Neuronal stem cell (in vitro differentiated cells): ENCODE measurements around the gene SERTAD3.

Source experiments
- DNase-seq: peaks from one replicate; pipeline ENCODE4 v3.0.0-alpha.2; 2013; ENCODE audit warnings: low spot score
- H2AFZ ChIP-seq: one replicate; pipeline ENCODE4 v1.6.1; 2013; ENCODE audit warnings: mild to moderate bottlenecking, low read length, inconsistent platforms
- H2AK5ac ChIP-seq: 2 replicates; pipeline ENCODE4 v1.6.1; 2013; ENCODE audit warnings: low read depth, mild to moderate bottlenecking, inconsistent platforms, low read length, moderate library complexity, mixed read lengths
- H2BK120ac ChIP-seq: 2 replicates; pipeline ENCODE4 v1.6.1; 2013; ENCODE audit warnings: low read depth, mild to moderate bottlenecking, inconsistent platforms, low read length, moderate library complexity, mixed read lengths
- H2BK12ac ChIP-seq: one replicate; pipeline ENCODE4 v1.6.1; 2013; ENCODE audit warnings: low read length, inconsistent platforms
- H2BK15ac ChIP-seq: 2 replicates; pipeline ENCODE4 v1.6.1; 2013; ENCODE audit warnings: mild to moderate bottlenecking, low read length, inconsistent platforms, mixed read lengths
- H2BK5ac ChIP-seq: one replicate; pipeline ENCODE4 v1.6.1; 2013; ENCODE audit warnings: inconsistent platforms, mild to moderate bottlenecking, low read length, moderate library complexity
- H3K14ac ChIP-seq: one replicate; pipeline ENCODE4 v1.6.1; 2013; ENCODE audit warnings: low read length, inconsistent platforms
- H3K18ac ChIP-seq: 2 replicates; pipeline ENCODE4 v1.6.1; 2013; ENCODE audit warnings: low read length, inconsistent platforms
- H3K23ac ChIP-seq: 2 replicates; pipeline ENCODE4 v1.6.1; 2013; ENCODE audit warnings: low read depth, mild to moderate bottlenecking, mixed read lengths, low read length, inconsistent platforms; ENCODE audit not compliant: poor library complexity
- H3K27ac ChIP-seq: replicated peaks from 3 replicates; pipeline ENCODE4 v1.5.1; 2013; ENCODE audit warnings: low read length, inconsistent platforms
- H3K27me3 ChIP-seq, 3 experiments: 2 replicates each; pipeline ENCODE4 v1.6.1; 2013; ENCODE audit warnings: low read length in 3 of 3, mild to moderate bottlenecking in 2 of 3, inconsistent platforms in 1 of 3, low read depth in 1 of 3, mixed read lengths in 1 of 3, moderate library complexity in 1 of 3; ENCODE audit not compliant: control insufficient read depth in 3 of 3, insufficient read depth in 3 of 3
- H3K36me3 ChIP-seq, 2 donors: replicated peaks in 1 of 2; 2 replicates each; pipeline ENCODE4 v1.6.1; 2013; ENCODE audit warnings: low read length in 2 of 2; ENCODE audit not compliant: control insufficient read depth in 2 of 2, insufficient read depth in 2 of 2
- H3K4ac ChIP-seq: 2 replicates; pipeline ENCODE4 v1.6.1; 2013; ENCODE audit warnings: inconsistent platforms, mild to moderate bottlenecking, low read length, moderate library complexity
- H3K4me1 ChIP-seq, 2 donors: 1 replicate in 1 of 2; 2 replicates in 1 of 2; pipeline ENCODE4 v1.6.1; 2013; ENCODE audit warnings: low read length in 2 of 2, low read depth in 1 of 2; ENCODE audit not compliant: control insufficient read depth in 2 of 2, insufficient read depth in 1 of 2
- H3K4me2 ChIP-seq: one replicate; pipeline ENCODE4 v1.6.1; 2013; ENCODE audit warnings: mild to moderate bottlenecking, low read length, inconsistent platforms; ENCODE audit not compliant: insufficient read depth, poor library complexity, severe bottlenecking
- H3K4me3 ChIP-seq, 2 donors: 2 replicates each; pipeline ENCODE4 v1.5.1; 2013; ENCODE audit warnings: low read length in 2 of 2, mild to moderate bottlenecking in 2 of 2, inconsistent platforms in 1 of 2, moderate library complexity in 1 of 2
- H3K79me1 ChIP-seq: one replicate; pipeline ENCODE4 v1.6.1; 2013; ENCODE audit warnings: low read depth, mild to moderate bottlenecking, inconsistent platforms, low read length, moderate library complexity
- H3K9ac ChIP-seq: one replicate; pipeline ENCODE4 v1.6.1; 2013; ENCODE audit warnings: mild to moderate bottlenecking, low read depth, low read length, inconsistent platforms; ENCODE audit not compliant: poor library complexity
- H3K9me3 ChIP-seq, 2 donors: replicated peaks in 1 of 2; 2 replicates each; pipeline versions ENCODE3 to v1.6.1; 2013; ENCODE audit warnings: low read length in 2 of 2, mild to moderate bottlenecking in 2 of 2, inconsistent platforms in 1 of 2, low read depth in 1 of 2, mixed read lengths in 1 of 2, moderate library complexity in 1 of 2; ENCODE audit not compliant: control insufficient read depth in 2 of 2, insufficient read depth in 1 of 2
- H4K8ac ChIP-seq: one replicate; pipeline ENCODE4 v1.6.1; 2013; ENCODE audit warnings: low read depth, mild to moderate bottlenecking, inconsistent platforms, low read length, moderate library complexity
- H4K91ac ChIP-seq: one replicate; pipeline ENCODE4 v1.6.1; 2013; ENCODE audit warnings: low read length, low read depth, mild to moderate bottlenecking, inconsistent platforms; ENCODE audit not compliant: poor library complexity
- WGBS, 2 donors: extraction: QIAGEN DNeasy Blood & Tissue Kit; methylation state at CpG; one replicate each; pipeline ENCODE4 v1.1.7; 2013; ENCODE audit warnings: missing lambda C conversion rate in 2 of 2, mixed read lengths in 1 of 2; ENCODE audit not compliant: insufficient read length in 2 of 2, insufficient replicate concordance in 1 of 2; ENCODE audit errors: extremely low coverage in 2 of 2; 5-methylcytosine and 5-hydroxymethylcytosine counted together

Gene SERTAD3

DNA sequence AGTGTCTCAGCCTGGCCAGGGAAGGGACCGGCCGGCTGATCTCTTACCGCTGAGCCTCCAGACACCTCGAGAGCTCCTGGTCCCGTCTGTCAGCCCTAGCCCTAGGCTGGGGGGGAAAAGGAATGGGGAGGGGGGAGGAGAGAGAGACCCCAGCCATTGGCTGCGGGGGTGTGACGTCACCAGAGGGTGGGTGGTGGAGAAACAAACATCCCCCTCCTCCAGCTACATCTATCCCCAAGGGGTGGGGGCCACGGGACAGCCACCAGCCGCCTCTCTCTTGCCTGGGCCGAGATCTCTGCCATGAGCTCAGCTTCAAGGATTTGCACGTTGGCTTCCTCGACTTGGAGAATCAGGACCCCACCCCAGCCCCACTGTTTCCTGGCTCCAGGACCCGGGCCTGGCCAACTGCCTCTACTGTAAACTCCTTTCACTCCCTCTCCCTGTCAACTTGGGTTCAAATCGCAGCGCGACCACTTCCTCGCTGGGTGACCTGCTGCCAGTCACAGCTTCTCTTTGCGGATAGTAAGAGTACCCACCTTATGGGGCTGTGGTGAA lies 30.8 kb downstream of the SERTAD3 start, which contains the start of gene PRX:
Gene PRX (minus strand): TSS at position 88 of the 555 bp plus-strand sequence. CDS start 5,446 bp downstream, outside the sequence.
- Histone ChIP-seq H3K27me3 (no peaks in the 10 kb centered on the region), H2BK15ac (no peak within 1 kb of the TSS), H4K8ac (no peak within 1 kb of the TSS), H3K9me3 (no peaks in the 10 kb centered on the region), H2AFZ (peak within 1 kb of the TSS; percentile 84), H3K36me3 (no peaks in the 10 kb centered on the region), H3K4me1 (peaks cover 12 to 26% of the 10 kb centered on the region in 2 donors), H3K4me3 (peak within 1 kb of the TSS in 1 of 2 donors; percentile 9), H4K91ac (no peak within 1 kb of the TSS), H3K4me2 (no peak within 1 kb of the TSS), H2BK5ac (no peak within 1 kb of the TSS), H3K9ac (no peak within 1 kb of the TSS), H2AK5ac (peak within 1 kb of the TSS; percentile 96), H3K27ac (no peak within 1 kb of the TSS), H3K23ac (no peak within 1 kb of the TSS), H2BK120ac (no peak within 1 kb of the TSS), H3K4ac (no peak within 1 kb of the TSS), H2BK12ac (peak within 1 kb of the TSS; percentile 18), H3K14ac (peak within 1 kb of the TSS; percentile 21), H3K79me1 (no peaks in the 10 kb centered on the region), H3K18ac (peak within 1 kb of the TSS; percentile 32)
- WGBS, 2 donors, result no CpG with 5 or more reads among the region's 18 CpGs
- no peak for DNase-seq

DNA sequence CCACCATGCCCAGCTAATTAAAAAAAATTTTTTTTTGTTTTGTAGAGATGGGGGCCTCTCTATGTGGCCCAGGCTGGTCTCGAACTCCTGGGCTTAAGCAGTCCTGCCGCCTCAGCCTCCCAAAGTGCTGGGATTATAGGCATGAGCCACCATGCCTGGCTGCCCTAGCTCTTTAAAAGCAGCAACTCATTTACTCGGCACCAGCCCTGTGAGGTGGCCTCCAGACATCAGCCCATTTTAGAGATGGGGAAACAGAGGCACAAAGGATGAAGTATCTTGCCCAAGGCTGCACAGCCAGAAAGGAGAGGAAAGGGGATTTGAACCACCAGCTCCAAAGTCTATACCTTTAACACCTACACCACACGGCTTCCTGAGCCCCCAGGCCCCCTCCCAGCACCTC lies 31.3 kb downstream of the SERTAD3 start:
- Histone ChIP-seq H3K14ac (no peak overlapping the region), H3K27me3 (no peaks in the 10 kb centered on the region), H3K9ac (no peak overlapping the region), H3K23ac (no peak overlapping the region), H3K4me3 (no peak overlapping the region), H2BK120ac (no peak overlapping the region), H3K27ac (no peak overlapping the region), H3K9me3 (no peaks in the 10 kb centered on the region), H2AFZ (peak overlapping the region; percentile 84), H2BK15ac (no peak overlapping the region), H2AK5ac (no peak overlapping the region), H3K79me1 (no peaks in the 10 kb centered on the region), H3K36me3 (no peaks in the 10 kb centered on the region), H4K91ac (no peak overlapping the region), H2BK12ac (peak overlapping the region; percentile 18), H3K4ac (no peak overlapping the region), H3K4me2 (no peak overlapping the region), H3K4me1 (peaks cover 12 to 26% of the 10 kb centered on the region in 2 donors), H3K18ac (peak overlapping the region; percentile 32), H2BK5ac (no peak overlapping the region), H4K8ac (no peak overlapping the region)
- DNase-seq, result no peak
- no CpG with 5 or more reads among the region's 4 CpGs for WGBS, 2 donors

DNA sequence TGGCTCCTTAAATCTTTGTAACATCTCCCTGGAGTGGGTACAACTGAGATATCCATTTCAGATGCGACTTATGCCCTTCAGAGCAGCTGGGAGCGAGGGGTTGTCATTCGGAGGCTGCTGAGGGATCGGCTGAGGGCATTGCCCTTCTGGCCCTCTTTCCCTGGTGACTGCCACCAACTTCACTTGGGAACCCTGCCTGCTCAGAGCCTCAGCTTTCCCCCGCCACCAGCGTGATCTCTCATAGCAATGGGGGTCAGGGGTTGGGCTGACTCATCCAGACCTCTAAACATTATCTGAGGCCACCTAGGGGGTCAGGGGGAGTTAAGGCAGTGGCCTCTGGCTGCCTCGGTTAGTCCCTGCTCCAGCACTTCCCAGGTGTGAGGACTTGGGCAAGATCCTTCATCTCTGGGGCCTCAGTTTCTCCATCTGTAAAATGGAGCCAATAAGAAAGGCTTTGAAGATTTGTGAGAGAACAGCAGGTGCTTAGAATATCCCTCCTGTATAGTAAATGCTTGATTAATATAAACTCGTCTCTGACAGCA lies 32.1 kb downstream of the SERTAD3 start:
- peak overlapping the region; percentile 15 for H2AK5ac ChIP-seq
- H4K91ac ChIP-seq, result no peak overlapping the region
- H2BK5ac ChIP-seq, result no peak overlapping the region
- H4K8ac ChIP-seq, result no peak overlapping the region
- no peak overlapping the region for H2BK120ac ChIP-seq
- no CpG with 5 or more reads among the region's 8 CpGs for WGBS, 2 donors
- no peak overlapping the region for H3K4me2 ChIP-seq
- no peak overlapping the region for H3K4me3 ChIP-seq
- H3K27ac ChIP-seq, result no peak overlapping the region
- H2BK12ac ChIP-seq, result no peak overlapping the region
- no peak for DNase-seq
- H3K27me3 ChIP-seq, result no peaks in the 10 kb centered on the region
- no peak overlapping the region for H3K23ac ChIP-seq
- H3K79me1 ChIP-seq, result no peaks in the 10 kb centered on the region
- peaks cover 8 to 21% of the 10 kb centered on the region in 2 donors for H3K4me1 ChIP-seq
- H3K9me3 ChIP-seq, result no peaks in the 10 kb centered on the region
- no peak overlapping the region for H3K18ac ChIP-seq
- peak overlapping the region; percentile 21 for H3K14ac ChIP-seq
- H2BK15ac ChIP-seq, result peak overlapping the region; percentile 87
- H3K9ac ChIP-seq, result no peak overlapping the region
- no peak overlapping the region for H3K4ac ChIP-seq
- no peaks in the 10 kb centered on the region for H3K36me3 ChIP-seq
- H2AFZ ChIP-seq, result no peak overlapping the region

DNA sequence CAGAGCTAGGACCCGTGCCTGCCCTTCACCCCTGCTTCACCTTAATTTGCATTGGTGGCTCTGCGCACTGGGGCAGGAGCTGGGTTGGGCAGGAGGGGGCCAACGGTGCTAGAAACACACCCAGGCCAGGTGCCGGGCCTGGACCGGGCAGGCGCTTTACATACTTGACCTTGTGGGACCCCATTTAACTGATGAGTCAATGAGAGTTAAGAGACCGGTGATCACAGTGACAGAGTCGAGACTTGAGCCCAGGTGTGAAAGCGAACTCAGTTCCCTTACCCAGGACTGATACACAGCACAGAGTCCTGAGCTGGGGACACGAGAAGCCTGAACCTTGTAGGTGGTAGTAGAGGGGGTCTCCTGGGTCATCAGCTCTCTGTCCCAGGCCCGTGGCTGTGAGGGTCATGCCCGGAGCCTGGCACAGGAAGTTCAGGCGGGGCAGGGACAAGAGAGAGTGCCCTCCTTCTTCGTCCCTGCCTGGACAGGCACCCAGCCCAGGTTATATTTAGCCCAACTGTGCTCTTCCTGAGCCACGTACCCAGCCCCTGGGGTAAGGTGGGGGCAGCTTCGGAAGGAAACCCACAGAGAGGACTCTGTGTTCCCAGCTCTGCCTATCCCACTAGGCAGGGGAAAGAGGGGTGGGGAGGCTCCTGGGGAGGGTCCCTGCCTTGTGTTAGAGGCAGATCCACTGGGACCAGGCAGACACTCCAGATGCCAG lies 32.9 kb downstream of the SERTAD3 start:
- no peaks in the 10 kb centered on the region for H3K27me3 ChIP-seq
- H3K4ac ChIP-seq, result no peak overlapping the region
- H4K91ac ChIP-seq, result peak overlapping the region; percentile 39
- H3K9me3 ChIP-seq, result no peaks in the 10 kb centered on the region
- H2AK5ac ChIP-seq, result peak overlapping the region; percentile 82
- H2BK15ac ChIP-seq, result peak overlapping the region; percentile 87
- H4K8ac ChIP-seq, result no peak overlapping the region
- no peak for DNase-seq
- H2BK120ac ChIP-seq, result no peak overlapping the region
- no peak overlapping the region for H3K9ac ChIP-seq
- H3K4me1 ChIP-seq, result peaks cover 8 to 20% of the 10 kb centered on the region in 2 donors
- H3K4me2 ChIP-seq, result no peak overlapping the region
- no peak overlapping the region for H3K27ac ChIP-seq
- peak overlapping the region; percentile 11 for H2BK5ac ChIP-seq
- no peak overlapping the region for H3K4me3 ChIP-seq
- H2AFZ ChIP-seq, result no peak overlapping the region
- peak overlapping the region; percentile 31 for H2BK12ac ChIP-seq
- no CpG with 5 or more reads among the region's 16 CpGs for WGBS, 2 donors
- H3K23ac ChIP-seq, result peak overlapping the region; percentile 6
- H3K14ac ChIP-seq, result no peak overlapping the region
- no peaks in the 10 kb centered on the region for H3K36me3 ChIP-seq
- H3K79me1 ChIP-seq, result no peaks in the 10 kb centered on the region
- peak overlapping the region; percentile 44 for H3K18ac ChIP-seq
